Epithelial cell of esophagus (primary cell): ENCODE measurements around the gene OIT3.

Source experiments
- DNase-seq: peaks from one replicate; pipeline ENCODE4 v3.0.0; 2010; ENCODE audit warnings: low read depth
- H3K4me3 ChIP-seq: 2 replicates; pipeline ENCODE4 v1.5.1; 2011; ENCODE audit warnings: mild to moderate bottlenecking, low read length, control low read depth
- CTCF ChIP-seq: IDR thresholded peaks from 2 replicates; pipeline ENCODE4 v1.5.1; 2011; ENCODE audit warnings: low read depth, mild to moderate bottlenecking, low read length, control low read depth, inconsistent platforms; ENCODE audit not compliant: insufficient read depth; ENCODE audit errors: missing control alignments

The OIT3 gene

GRCh38 chr10:72981882-72982529, 88.5 kb downstream of the OIT3 start:
- DNase-seq = peak; percentile 73
- no peak overlapping the region for H3K4me3 ChIP-seq
- TF ChIP-seq CTCF = no peak
